Inflammatory macrophage (primary cell): ENCODE data around the gene C6orf47.
A peak's percentile ranks its signal among the peaks of the same experiment; 100 is the strongest.
"Not testable (repeated sequence)": the region's sequence is repeated elsewhere in the genome, so short reads cannot be mapped to it uniquely, and the experiment has no call there.

Source experiments
- DNase-seq, 2 donors: peaks; one replicate each; pipeline ENCODE4 v3.0.0-alpha.2; 2020 to 2022
- total RNA-seq, 18 experiments: gene quantifications; one replicate each; lab custom pipeline; 2026; ENCODE audit warnings: mixed read lengths in 6 of 18, inconsistent platforms in 2 of 18; lab: John Stamatoyannopoulos, UW

Gene C6orf47, protein sequence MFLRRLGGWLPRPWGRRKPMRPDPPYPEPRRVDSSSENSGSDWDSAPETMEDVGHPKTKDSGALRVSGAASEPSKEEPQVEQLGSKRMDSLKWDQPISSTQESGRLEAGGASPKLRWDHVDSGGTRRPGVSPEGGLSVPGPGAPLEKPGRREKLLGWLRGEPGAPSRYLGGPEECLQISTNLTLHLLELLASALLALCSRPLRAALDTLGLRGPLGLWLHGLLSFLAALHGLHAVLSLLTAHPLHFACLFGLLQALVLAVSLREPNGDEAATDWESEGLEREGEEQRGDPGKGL
- total RNA-seq = 18.4 to 59.7 (median 31.8) reads per million in 18 experiments

DNA sequence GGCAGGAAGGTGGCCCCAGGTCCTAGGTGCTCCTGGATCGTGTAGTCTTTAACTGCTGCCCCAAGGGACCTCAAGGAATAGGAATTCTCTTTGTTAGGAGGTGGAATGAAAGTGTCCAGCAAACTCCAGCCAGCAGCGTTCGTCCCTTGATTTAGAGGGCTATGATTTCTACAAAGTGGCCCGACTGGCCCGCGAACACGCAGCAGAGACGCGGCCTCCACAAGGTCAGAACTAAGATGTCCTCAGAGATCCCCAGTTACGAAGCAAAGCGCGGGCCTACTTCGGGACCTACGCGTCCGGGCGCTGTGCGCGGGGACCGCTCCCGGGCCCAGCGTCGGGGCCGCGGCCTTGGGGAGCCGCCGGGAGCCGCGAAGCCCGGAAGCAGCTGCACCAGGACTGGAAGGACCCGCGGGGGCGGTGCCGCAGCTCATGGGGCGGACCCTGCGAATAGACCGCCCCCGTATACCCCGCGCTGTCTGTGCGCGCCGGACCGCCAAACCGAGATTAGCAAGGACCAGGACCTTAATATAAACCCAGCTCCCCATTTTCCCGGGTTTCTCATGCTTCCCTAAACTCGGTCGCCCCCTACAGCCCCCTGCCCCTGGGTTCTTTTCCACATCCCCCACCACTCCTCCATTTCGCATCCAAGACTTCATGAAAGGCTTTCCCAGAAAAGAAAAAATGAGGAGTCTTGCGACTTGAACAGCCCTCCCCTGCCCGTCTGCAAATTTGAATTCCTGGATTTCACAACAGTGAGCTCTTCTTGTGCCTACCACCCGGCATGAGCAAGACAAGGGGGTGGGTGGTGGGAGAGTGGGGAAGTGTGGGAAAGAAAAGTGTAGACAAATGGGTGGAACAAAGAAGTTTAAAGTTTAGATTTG, at the start of gene C6orf47:
C6orf47 (minus strand) TSS at position 398 of the 881 bp plus-strand sequence. CDS start 831 bp downstream, outside the sequence.
- peak; percentile 74 to 85 for DNase-seq

DNA sequence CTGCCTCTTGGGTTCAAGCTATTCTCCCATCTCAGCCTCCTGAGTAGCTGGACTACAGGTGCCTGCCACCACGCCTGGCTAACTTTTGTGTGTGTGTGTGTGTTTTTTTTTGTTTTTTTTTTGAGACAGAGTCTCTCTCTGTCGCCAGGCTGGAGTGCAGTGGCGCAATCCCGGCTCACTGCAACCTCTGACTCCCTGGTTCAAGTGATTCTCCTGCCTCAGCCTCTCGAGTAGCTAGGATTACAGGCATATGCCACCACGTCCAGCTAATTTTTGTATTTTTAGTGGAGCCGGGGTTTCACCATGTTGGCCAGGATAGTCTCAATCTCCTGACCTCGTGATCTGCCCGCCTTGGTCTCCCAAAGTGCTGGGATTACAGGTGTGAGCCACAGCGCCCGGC, 48.6 kb upstream of the C6orf47 start:
- not testable (repeated sequence) for DNase-seq

DNA sequence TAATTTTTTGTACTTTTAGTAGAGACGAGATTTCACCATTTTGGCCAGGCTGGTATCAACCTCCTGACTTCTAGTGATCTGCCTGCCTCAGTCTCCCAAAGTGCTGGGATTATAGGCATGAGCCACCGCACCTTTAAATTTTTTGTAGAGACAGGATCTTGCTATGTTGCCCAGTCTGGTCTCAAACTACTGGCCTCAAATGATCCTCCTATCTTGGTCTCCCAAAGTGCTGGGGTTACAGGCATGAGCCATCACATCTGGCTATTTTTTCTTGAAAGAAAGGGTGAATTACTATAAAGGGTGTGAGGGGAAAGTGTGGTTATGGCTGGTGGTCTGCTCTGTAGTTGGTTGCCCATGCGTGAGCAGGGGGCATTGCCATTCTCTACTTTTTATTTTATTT, 47.6 kb upstream of the C6orf47 start:
- no peak for DNase-seq

DNA sequence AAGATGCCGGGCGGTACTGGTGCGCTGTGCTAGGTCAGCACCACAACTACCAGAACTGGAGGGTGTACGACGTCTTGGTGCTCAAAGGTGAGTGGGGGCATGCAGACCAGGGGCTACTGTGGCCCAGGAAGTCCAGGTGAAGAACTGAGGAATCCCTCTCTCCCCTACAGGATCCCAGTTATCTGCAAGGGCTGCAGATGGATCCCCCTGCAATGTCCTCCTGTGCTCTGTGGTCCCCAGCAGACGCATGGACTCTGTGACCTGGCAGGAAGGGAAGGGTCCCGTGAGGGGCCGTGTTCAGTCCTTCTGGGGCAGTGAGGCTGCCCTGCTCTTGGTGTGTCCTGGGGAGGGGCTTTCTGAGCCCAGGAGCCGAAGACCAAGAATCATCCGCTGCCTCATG, 47.1 kb upstream of the C6orf47 start:
- DNase-seq = no peak

DNA sequence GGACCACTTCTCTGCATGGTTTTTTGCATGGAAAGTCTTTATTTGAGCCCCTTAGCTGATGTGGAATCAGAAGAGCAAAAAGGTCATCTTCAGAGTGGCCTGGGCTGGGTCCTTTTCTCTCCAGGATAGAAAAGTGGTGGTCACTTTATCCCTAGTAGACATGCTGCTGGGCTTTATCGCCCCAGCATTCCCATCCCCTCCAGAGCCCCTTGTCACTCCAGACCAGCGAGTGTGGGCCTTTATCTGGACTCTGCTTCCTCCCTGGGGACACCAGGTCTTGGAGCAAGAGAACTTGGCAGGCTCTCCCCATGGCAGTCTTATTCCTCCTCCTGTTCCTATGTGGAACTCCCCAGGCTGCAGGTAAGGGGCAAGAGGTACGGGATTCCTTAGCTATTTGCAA, 46.0 kb upstream of the C6orf47 start, which contains the start of gene LY6G6F:
LY6G6F (plus strand) TSS at position 268 of the 400 bp plus-strand sequence; CDS start at position 309, 41 bp downstream.
- no peak for DNase-seq

DNA sequence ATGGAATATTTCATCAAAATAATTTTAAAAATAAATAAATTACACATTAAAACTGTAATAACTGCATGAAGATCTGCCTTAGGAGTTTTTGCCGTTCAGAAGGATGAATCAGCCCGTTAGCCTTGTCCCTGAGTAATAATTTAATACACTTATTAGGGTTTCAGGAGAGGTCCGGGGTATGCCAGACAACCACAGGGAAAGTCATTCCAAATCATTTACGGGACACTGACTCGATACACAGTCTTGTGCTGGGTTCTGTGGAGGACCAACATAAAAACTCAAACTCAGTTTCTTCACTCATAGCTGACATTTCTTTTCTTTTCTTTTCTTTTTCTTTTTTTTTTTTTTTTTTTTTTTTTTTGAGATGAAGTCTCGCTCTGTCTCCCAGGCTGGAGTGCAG, 45.4 kb upstream of the C6orf47 start:
- no peak for DNase-seq

DNA sequence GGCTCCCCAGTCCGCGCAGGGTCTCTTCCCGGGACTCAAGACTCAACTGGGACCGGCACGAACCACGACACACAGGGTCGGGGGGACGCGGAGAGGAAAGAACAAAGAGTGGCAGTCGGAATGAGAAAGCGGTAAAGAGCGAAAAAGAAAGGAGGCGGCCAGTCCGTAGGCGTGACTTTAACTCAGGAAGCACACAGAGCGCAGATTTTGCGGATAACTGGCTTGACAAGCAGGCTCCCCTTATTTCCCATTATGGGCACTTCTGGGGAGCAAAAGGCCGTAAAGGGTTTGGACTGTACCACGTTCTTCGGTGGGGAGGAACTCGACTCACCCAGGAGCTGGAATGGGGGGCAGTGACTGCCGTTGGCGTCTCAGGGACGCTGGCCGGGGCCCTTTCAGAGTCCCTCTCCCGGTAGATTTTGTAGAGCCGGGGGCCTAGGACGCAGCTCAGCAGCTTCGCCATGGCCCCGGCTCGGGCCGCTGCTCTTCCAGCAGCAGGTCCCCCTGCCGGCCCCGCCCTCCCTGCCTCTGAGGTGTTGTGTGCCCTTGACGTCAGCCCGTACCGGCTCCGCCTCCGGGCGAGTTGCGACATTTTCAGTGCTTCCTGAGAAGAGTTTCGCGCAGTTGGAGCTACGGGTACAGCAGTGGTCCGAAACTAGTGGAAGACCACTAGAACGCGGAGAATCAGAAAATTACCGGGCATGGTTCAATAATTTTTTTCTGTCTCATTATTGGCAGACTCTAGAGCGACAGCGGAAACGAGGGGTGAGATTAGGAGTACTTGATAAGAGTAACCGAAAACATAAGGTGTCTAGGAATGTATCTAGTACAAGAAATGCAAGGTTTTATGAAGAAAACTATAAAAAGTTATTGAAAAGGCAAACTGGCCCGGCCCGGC, 42.5 kb upstream of the C6orf47 start, which contains the start of gene ABHD16A:
ABHD16A (minus strand) TSS at position 506 of the 898 bp plus-strand sequence; CDS start at position 463, 43 bp downstream.
- DNase-seq = peak; percentile 99

DNA sequence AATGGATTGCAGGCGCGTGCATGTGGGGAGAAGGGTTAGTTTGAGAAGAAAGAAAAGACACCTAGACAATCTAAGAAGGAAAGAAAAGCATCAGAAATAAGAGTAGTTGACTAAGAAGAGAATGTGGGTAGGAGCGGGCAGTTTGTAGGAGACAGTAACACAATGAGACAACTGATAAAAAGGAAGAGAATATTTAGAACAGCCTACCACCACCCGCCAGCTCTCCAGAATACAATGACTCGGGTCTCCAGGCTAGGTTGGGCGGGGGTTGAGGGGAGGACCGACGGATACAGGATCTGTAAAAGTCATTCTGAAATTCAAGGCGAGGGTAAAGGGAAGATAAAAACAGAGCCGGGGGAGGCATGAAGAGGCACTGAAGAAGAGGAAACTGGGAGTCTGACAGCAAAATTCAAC, 41.8 kb upstream of the C6orf47 start:
- DNase-seq = peak in 1 of 2 donors; percentile 44

DNA sequence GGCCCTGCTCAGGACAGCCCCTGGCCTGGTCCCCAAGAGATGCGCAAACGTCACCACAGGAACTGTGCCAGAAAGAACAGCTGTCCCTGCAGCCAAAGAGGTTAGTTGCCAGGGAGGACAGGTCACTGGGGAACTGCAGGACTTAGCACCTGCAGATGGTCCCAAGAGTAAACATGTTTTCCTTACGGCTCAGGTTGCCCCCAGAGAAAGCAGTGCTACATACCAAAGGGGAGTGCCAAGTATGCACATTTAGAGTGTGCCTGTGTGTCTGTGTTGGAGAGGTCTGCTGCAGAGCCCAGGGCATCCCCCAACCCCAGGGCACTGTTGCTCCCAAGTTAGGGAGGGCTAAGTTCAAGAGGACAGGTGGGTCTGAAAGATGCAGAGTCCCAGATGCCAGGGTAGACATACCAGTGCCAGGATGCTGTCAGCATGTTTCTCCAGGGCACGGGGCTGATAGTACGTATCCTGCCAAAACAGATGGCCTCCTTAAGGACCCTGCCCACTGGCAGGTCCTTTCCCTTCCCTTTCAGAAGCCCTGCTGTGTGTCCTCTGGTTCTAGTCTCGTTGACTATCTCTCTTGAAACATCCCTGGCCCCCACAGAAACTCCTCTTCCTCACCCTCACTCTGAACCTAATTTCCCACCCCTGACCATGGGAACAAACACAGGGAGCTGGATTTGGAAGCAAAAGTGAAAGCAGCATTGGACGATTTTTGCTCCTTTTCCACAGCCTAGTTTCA, 41.3 kb upstream of the C6orf47 start:
- no peak for DNase-seq

DNA sequence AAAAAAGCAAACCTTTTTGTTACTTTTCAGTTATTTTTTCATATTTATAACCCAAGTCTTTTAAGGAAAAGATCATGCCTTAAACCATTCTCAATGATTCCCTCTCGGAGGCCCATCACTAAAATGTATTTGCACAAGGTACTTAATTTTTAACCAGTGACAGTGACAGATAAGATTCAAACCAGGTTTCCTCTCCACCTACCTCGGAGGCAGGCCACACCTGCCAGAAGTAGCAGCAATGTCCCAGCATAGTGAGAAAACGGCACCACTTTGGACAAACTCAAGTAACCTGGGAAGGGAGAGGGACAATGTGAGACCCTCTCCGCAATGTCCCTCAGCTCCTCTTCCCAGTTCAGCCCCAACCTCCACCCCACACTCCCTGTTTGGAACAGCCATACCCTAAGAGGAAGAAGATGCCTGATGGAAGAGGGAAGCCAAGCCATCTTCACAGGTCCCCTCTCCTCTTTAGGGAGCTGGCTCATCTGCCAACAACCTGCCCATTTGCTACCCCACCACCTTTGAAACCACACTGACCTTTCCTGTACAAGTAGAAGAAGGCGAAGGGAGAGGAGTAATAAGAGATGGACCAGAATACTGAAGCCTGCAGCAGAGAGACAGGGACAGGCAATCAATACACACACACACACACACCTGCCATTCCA, 40.3 kb upstream of the C6orf47 start:
- no peak for DNase-seq

DNA sequence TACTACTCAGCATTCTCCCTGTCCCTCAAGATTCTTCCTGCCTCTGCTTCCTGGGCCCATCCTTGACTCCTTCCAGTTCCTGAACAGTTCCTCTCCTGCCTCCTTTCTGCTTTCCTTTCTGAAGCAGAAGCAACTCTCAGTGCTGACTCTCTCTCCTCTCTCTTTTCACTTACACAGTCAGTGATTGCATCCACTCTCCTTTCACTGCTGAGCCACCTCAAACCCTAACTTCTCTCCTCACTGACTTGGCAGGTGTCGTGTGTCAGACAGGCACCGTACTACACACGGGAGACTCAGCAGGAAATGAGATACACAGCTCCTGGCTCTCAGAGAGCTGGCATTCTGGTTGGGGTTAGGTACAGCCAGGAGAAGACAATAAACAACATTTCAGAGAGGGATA, 37.0 kb upstream of the C6orf47 start:
- DNase-seq = no peak

DNA sequence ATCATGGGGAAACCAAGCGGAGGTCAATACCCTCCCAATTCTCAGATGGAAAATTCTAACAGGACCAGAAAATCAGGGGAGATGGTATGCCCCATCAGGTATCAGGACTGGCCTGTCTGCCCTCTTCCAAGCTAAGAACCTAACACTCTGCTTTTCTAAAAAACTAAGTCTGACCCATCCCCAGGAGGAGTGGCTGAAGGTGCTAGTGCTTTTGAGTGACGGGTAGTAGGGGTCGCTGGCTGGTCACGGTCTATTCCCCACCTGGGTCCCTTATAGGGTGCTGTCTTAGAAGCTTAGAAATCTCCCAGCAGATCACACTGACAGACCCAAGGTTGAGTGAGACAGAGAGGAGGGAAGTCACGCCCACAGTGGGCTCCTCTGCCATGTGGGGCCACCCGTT, 33.0 kb upstream of the C6orf47 start:
- peak in 1 of 2 donors; percentile 29 for DNase-seq

DNA sequence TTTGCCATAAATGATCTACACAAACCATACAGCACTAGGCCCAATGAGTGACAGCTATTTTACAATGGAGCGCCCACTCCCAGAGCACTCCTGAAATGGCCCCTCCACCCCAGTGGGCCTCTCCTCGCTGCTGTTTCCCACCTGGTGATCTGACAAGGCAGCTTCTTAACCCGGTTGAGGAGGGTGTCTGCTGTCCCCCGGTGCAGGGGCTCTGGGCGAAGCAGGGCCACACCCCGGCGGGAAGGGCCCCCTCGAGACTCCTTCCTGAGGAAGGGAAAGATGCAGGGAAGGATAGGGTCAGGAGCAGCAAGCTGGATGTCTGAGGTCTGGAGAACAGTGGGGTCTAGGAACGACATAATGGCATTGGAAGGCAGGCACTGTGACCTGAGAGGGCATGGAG, 32.3 kb upstream of the C6orf47 start:
- DNase-seq = no peak

DNA sequence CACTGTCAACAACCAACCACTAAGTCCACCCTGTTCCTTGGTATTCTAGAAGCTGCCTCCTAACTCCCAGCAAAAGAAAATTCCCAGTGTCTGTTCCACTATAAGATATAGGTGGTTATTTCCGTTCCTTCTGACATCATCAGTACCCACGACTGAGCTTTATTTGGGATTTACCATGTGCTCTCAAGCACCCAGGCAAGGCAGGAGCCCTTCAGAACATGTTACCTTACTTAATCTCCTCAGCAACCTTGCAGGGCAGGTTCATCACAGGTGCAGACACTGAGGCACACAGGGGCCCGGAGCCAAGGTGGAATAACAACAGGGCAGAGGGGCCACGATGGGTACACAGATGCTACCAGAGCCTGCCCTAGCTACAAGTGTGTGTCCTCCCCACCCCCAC, 31.8 kb upstream of the C6orf47 start:
- no peak for DNase-seq

DNA sequence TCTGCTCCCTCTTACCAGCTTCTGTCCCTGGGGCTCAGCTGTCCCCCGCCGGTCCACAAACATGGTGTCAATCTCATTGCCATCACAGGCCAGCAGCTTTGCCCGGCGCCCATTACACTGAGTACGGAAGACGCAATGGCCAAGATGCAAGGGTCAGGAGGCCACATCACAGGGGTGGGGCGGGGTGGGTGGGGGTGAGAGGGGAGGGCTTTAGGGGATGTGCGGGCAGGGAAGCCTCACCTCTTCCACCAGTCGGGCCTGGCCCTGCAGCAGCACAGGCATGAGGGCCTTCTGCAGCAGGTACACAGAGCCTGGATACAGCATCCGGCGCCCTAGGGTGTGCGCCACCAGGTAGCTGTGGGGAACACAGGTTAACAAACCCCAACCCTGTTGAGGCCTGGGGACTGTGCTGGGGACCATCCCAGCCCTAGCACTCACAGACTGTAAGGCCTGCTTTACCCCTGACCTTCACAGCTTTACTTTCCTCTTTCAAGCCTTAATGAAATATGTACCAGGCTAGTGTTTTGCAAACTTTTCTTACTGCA, 31.1 kb upstream of the C6orf47 start:
- DNase-seq = no peak

DNA sequence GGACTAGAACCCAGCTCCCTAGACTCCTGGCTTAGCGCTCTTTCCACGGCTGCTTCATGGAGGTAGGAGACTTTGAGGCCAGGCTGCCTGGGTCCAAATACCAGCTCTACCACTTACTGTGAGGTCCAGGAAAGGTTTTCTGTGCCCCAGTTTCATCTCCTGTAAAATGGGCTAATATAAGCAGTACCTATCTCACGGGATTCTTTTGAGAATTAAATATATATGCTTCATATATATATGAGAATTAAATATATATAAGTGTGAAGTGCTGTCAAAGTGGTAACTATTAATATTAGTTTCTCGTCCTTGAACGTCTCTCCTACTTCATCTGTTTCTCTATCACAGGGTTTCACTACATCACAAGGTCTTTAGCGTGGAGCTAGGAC, 30.5 kb upstream of the C6orf47 start:
- DNase-seq = no peak

DNA sequence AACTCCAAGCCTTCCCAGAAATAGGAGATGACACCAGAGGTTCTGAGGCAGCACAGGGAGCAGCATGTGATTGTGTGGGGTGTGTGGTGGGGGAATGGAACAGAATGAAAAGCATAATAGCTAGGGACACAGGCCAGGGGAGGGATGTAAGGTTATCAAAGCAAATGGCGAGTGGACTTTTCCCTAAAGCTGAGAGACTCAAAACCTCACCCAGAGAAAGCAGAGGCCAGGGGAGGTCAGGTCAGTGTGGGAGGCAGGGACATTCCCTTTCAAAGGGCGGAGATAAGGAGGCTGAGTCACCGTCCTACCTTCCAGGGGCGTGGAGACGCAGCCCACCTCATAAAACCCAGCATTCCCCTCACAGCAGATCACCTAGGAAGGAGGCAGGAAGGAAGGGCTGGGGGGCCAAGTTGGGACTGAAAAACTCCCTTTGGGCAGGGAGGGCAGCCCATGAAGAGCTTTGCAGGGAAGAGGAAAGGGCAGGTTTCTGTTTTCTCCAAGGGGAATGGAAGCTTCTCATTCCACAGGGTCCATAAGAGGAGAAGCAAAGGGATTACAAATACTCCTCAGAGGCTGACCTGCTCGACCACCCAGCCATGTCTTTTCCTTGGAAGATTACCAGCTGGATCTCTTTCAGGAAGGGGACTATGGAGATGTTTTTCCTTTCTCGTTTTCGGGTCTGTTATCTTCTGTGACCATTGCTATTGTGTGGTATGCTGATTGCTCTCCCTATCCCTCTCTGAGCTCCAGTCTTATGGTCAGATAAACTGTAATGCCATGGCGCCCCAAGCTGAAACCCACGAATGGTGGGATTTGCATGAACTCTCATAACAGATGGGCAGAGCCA, 29.9 kb upstream of the C6orf47 start:
- DNase-seq = peak in 1 of 2 donors; percentile 21

DNA sequence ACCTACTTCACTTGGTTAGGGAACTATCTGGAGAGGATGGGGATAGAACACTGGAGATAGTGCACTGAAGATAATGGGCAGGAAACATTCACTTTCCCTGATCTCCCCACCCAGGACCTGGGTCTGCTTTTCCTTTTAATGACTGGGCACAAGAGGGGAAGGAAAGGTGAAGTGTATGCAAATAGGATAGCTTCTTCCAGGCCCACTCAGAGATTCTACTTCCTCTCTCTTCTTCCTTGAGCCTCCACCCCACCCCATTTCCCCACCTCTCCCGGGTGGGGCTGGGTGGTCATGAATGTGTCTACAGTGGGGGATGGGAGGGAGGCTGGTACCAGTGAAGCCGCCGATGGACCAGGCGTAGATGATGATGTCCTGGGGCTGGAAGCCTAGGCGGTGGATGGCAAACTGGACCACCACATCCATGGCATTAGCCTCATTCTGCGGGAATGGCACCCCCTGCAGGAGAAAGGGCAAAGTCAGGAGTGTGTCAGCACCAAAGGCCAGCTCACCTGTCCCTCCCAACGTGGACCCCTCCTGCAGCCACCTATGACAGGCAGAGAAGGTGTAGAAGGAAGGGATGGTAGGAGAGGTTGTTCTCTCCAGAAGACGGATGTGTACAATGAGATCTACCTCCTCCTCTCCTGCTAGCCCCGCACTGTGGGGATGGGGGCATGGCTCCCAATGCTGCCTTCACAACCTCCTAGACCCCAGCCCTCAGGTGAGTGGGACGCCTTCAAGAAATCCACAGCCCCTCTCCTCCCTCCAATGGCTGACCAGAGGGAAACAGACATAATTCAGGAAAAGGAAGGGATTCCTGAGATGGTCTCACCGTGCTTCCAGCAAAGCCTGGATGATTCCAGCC, 28.9 kb upstream of the C6orf47 start:
- no peak for DNase-seq
